Measurements from ENCODE around the gene PXDN. TPM values are rescaled to one million over a fixed set of nuclear protein-coding genes. Genes with fewer than 3 reads are reported as not detected.
A peak's percentile ranks its signal among the peaks of the same experiment; 100 is the strongest.

PXDN gene
- total RNA-seq, 1 experiment from 2014 or later, result 146 TPM

DNA sequence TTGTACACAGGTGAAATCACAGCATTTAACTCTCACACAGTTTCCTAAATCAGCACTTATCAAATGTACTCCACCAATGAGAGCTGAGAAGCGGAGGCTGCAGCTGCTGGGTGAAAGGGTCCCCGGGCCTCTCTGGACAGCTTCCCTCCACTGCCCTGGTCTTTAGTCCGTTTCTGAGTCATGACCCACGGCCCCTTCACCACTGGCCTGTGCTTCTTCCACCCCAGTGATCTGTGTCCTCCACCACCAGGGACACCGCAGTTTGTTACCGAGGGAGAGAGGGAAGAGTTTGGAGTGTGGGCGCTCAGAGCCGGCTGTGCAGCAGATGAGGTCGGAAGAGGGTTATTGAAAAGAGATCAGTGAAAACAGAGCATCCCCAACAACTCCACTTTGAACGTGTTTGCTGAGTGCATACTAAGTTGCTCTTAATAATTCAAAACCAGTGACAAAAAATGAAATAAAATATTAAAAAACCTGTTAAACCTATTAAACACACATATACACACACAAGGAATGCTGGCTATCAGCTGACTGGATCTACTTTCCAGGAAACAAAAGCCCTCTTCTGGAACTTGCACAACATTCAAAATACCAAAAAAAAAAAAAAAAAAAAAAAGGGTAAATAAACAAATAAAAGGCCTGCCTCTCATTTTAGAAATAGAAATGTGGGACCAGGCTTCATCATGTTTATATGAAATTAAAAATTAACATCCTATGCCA, 54.1 kb downstream of the PXDN start:
- H3K4me3 Mint-ChIP-seq, result no peak overlapping the region
- TF ChIP-seq ZNF281 (CRISPR knock-in tag; IDR thresholded peaks at IDR 0.05) (no peak), TEAD4 (CRISPR knock-in tag; IDR thresholded peaks at IDR 0.05) (no peak), CREB1 (CRISPR knock-in tag; IDR thresholded peaks at IDR 0.05) (no peak), GRHL2 (CRISPR knock-in tag; IDR thresholded peaks at IDR 0.05; ENCODE audit: insufficient replicate concordance, severe bottlenecking) (no peak), PRDM15 (CRISPR knock-in tag; IDR thresholded peaks at IDR 0.05) (no peak), SMAD4 (CRISPR knock-in tag; IDR thresholded peaks at IDR 0.05) (no peak), TCF7 (CRISPR knock-in tag; IDR thresholded peaks at IDR 0.05; ENCODE audit: low read depth) (no peak), CBFB (CRISPR knock-in tag; IDR thresholded peaks at IDR 0.05; ENCODE audit: low read depth) (no peak), HMGA2 (CRISPR knock-in tag; IDR thresholded peaks at IDR 0.05) (no peak), NFE2L1 (CRISPR knock-in tag; IDR thresholded peaks at IDR 0.05) (no peak), IRF2 (CRISPR knock-in tag; IDR thresholded peaks at IDR 0.05; ENCODE audit: borderline replicate concordance, low read depth) (no peak), SOX15 (CRISPR knock-in tag; IDR thresholded peaks at IDR 0.05) (no peak)
- TF ChIP-seq, protein P1, sequence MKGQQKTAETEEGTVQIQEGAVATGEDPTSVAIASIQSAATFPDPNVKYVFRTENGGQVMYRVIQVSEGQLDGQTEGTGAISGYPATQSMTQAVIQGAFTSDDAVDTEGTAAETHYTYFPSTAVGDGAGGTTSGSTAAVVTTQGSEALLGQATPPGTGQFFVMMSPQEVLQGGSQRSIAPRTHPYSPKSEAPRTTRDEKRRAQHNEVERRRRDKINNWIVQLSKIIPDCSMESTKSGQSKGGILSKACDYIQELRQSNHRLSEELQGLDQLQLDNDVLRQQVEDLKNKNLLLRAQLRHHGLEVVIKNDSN (CRISPR knock-in tag; IDR thresholded peaks at IDR 0.05), result no peak
- TF ChIP-seq, protein P2, sequence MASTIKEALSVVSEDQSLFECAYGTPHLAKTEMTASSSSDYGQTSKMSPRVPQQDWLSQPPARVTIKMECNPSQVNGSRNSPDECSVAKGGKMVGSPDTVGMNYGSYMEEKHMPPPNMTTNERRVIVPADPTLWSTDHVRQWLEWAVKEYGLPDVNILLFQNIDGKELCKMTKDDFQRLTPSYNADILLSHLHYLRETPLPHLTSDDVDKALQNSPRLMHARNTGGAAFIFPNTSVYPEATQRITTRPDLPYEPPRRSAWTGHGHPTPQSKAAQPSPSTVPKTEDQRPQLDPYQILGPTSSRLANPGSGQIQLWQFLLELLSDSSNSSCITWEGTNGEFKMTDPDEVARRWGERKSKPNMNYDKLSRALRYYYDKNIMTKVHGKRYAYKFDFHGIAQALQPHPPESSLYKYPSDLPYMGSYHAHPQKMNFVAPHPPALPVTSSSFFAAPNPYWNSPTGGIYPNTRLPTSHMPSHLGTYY (CRISPR knock-in tag; IDR thresholded peaks at IDR 0.05), result no peak
- TF ChIP-seq, protein P3, sequence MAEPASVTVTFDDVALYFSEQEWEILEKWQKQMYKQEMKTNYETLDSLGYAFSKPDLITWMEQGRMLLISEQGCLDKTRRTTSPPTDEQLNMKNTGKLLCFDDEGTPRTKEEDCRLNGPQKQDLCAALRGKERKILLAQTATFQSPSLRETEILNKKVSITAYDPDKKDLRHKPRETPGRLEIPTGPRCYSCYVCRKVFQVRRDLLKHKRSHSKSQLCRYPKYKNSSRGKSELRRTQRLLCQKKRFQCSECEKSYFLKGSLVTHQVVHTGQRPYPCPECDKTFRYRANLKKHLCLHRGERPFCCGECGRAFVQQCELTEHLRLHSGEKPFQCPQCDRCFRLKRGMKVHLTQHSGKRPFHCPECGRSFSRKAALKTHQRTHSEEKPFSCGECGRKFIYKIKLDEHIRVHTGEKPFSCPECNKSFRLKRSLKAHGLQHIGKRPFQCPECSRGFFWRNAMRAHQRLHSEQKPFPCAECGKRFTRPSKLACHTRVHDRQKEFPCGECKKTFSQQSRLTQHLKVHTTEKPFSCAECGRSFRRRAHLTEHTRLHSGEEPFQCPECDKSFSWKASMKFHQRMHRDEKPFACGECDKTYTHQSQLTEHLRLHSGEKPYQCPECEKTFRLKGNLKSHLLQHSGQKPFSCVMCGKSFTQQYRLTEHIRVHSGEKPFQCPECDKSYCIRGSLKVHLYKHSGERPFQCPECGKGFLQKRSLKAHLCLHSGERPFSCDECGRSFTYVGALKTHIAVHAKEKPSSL (CRISPR knock-in tag; conservative IDR thresholded peaks at IDR 0.05), result no peak
- peaks cover 32% of the 10 kb centered on the region for H3K36me3 Mint-ChIP-seq
- ChIA-PET CTCF (no interaction called here), POLR2A (no interaction called here)
- H3K4me1 Mint-ChIP-seq, result peaks cover 18% of the 10 kb centered on the region
- H3K27ac Mint-ChIP-seq, result 0 out of 2 replicates have a peak overlapping the region, but pooled peaks have one; percentile 60
- ATAC-seq, result no peak
- no peaks in the 10 kb centered on the region for H3K27me3 Mint-ChIP-seq (ENCODE audit: low read depth)
- no peak for DNase-seq (ENCODE audit: low spot score)
- no peaks in the 10 kb centered on the region for H3K9me3 Mint-ChIP-seq
